Endothelial cell of umbilical vein (primary cell): ENCODE data around the gene DLEC1. TPM values are rescaled to one million over a fixed set of nuclear protein-coding genes. Genes with fewer than 3 reads are reported as not detected.

ENCODE experiments used
- BruUV-seq: library from RNA; stranded (reverse); fragments of 400-500 nt; replicated peaks from 2 replicates; lab custom pipeline; 2021; lab: Mats Ljungman, UMichigan
- CTCF ChIA-PET: fragments of 300-600, 350-600 bp; sonication (Branson Sonifier 250); formaldehyde crosslinking; loops from one replicate; lab custom pipeline; 2021; ENCODE audit warnings: antibody characterized with exemption, inconsistent platforms; lab: Charles Lee
- POLR2A ChIA-PET: fragments of 300-600, 350-600 bp; sonication (Branson Sonifier 250); formaldehyde crosslinking; loops from one replicate; lab custom pipeline; 2021; ENCODE audit warnings: antibody characterized with exemption, inconsistent platforms; lab: Charles Lee
- DNase-seq: peaks from one replicate; pipeline ENCODE4 v3.0.0-alpha.2; 2011; ENCODE audit warnings: low read depth, low spot score
- FAIRE-seq: peaks from 2 replicates; lab custom pipeline; 2011; peaks lifted over from hg19 to GRCh38; lab: Jason Lieb, UNC
- H2AFZ ChIP-seq: 2 replicates; pipeline ENCODE4 v1.6.0; 2012; ENCODE audit warnings: low read depth, low read length, control low read depth, inconsistent platforms
- H3K27ac ChIP-seq: 2 replicates; pipeline ENCODE4 v1.5.1; 2011; ENCODE audit warnings: low read depth, mild to moderate bottlenecking, control low read depth, low read length, moderate library complexity; ENCODE audit not compliant: insufficient read depth
- H3K27me3 ChIP-seq, 2 experiments: 2 replicates each; pipeline versions ENCODE4 v1.6.0 to v1.6.1; 2011; ENCODE audit warnings: low read length in 2 of 2, mixed read lengths in 1 of 2; ENCODE audit not compliant: control insufficient read depth in 2 of 2, insufficient read depth in 2 of 2
- H3K36me3 ChIP-seq, 2 experiments: 2 replicates in 1 of 2; 3 replicates in 1 of 2; pipeline ENCODE4 v1.5.1; 2011; ENCODE audit warnings: low read length in 2 of 2, mild to moderate bottlenecking in 1 of 2, moderate library complexity in 1 of 2; ENCODE audit not compliant: control insufficient read depth in 2 of 2, insufficient read depth in 2 of 2; ENCODE audit errors: extremely low read depth in 1 of 2
- H3K4me1 ChIP-seq: 3 replicates; pipeline ENCODE4 v1.5.1; 2011; ENCODE audit warnings: mild to moderate bottlenecking, low read length; ENCODE audit not compliant: control insufficient read depth, insufficient read depth; ENCODE audit errors: extremely low read depth
- H3K4me2 ChIP-seq: 2 replicates; pipeline ENCODE4 v1.6.1; 2011; ENCODE audit warnings: low read length, control low read depth, mixed read lengths; ENCODE audit not compliant: insufficient read depth
- H3K4me3 ChIP-seq, 3 experiments: fragments of 200-600 bp in 1 of 3; sonication (generic), shearing (Covaris generic) in 1 of 3; replicated peaks in 1 of 3; 2 replicates each; pipeline ENCODE4 v1.5.1; 2011 to 2016; ENCODE audit warnings: control low read depth in 3 of 3, low read length in 3 of 3, mild to moderate bottlenecking in 2 of 3, inconsistent platforms in 1 of 3, low read depth in 1 of 3, moderate library complexity in 1 of 3; ENCODE audit not compliant: insufficient read depth in 1 of 3
- H3K79me2 ChIP-seq: 2 replicates; pipeline ENCODE4 v1.6.0; 2012; ENCODE audit warnings: low read length, inconsistent platforms; ENCODE audit not compliant: control insufficient read depth, insufficient read depth
- H3K9ac ChIP-seq: replicated peaks from 2 replicates; pipeline ENCODE3; 2011; ENCODE audit warnings: low read length, control low read depth; ENCODE audit not compliant: insufficient read depth; ENCODE audit errors: extremely low read depth
- H3K9me1 ChIP-seq: replicated peaks from 3 replicates; pipeline ENCODE4 v1.6.0; 2011; ENCODE audit warnings: mild to moderate bottlenecking, low read length; ENCODE audit not compliant: control insufficient read depth, insufficient read depth; ENCODE audit errors: extremely low read depth
- H3K9me3 ChIP-seq: replicated peaks from 2 replicates; pipeline ENCODE4 v1.5.1; 2012; ENCODE audit warnings: low read length, inconsistent platforms; ENCODE audit not compliant: control insufficient read depth, insufficient read depth
- H4K20me1 ChIP-seq: replicated peaks from 2 replicates; pipeline ENCODE3; 2011; ENCODE audit warnings: mild to moderate bottlenecking, low read length; ENCODE audit not compliant: control insufficient read depth, insufficient read depth; ENCODE audit errors: extremely low read depth
- CTCF ChIP-seq, 2 donors: IDR thresholded peaks; 1 replicate in 1 of 2; 2 replicates in 1 of 2; pipeline ENCODE4 v1.5.1; 2011; ENCODE audit warnings: low read length in 2 of 2, mild to moderate bottlenecking in 2 of 2, moderate library complexity in 2 of 2, control low read depth in 1 of 2, inconsistent platforms in 1 of 2, low read depth in 1 of 2; ENCODE audit not compliant: insufficient read depth in 1 of 2; ENCODE audit errors: extremely low read depth in 1 of 2
- EZH2 ChIP-seq: IDR thresholded peaks from 2 replicates; pipeline ENCODE4 v1.6.1; 2012; ENCODE audit warnings: borderline replicate concordance, low read depth, mild to moderate bottlenecking, moderate library complexity, low read length, inconsistent platforms; ENCODE audit not compliant: severe bottlenecking
- FOS ChIP-seq: IDR thresholded peaks from 2 replicates; pipeline ENCODE4 v1.6.1; 2011; ENCODE audit warnings: mild to moderate bottlenecking, low read length, moderate library complexity, borderline replicate concordance; ENCODE audit not compliant: insufficient read depth
- GATA2 ChIP-seq: IDR thresholded peaks from 2 replicates; pipeline ENCODE4 v1.7.0; 2011; ENCODE audit warnings: low read depth, mild to moderate bottlenecking, moderate library complexity, mixed read lengths, low read length; ENCODE audit not compliant: insufficient read length, insufficient read depth
- JUN ChIP-seq: IDR thresholded peaks from 2 replicates; pipeline ENCODE4 v1.6.1; 2011; ENCODE audit warnings: borderline replicate concordance, low read depth; ENCODE audit not compliant: insufficient read length, insufficient read depth
- MAX ChIP-seq: IDR thresholded peaks from 2 replicates; pipeline ENCODE4 v1.6.1; 2011; ENCODE audit not compliant: insufficient read depth, insufficient read length
- MYC ChIP-seq: IDR thresholded peaks from one replicate; pipeline ENCODE4 v1.6.1; 2011; ENCODE audit warnings: mild to moderate bottlenecking, low read depth, low read length
- POLR2A ChIP-seq: IDR thresholded peaks from 2 replicates; pipeline ENCODE4 v1.6.1; 2012; ENCODE audit warnings: low read depth, mild to moderate bottlenecking, control low read depth, low read length
- POLR2AphosphoS5 ChIP-seq: IDR thresholded peaks from 2 replicates; pipeline ENCODE4 v1.6.1; 2012; ENCODE audit warnings: low read depth, mild to moderate bottlenecking, control low read depth, low read length, moderate library complexity; ENCODE audit not compliant: insufficient read depth
- dilution Hi-C: fragments of 300-500 bp; cut with MboI; formaldehyde crosslinking; loops from one replicate; pipeline ENCODE4 v1.15.0; 2019; ENCODE audit warnings: low sequenced_read_pairs; ENCODE audit not compliant: extremely low pct_ligation_motif_present
- intact Hi-C: fragments of 100-400 bp; cut with micrococcal nuclease; formaldehyde crosslinking; loops from one replicate; pipeline ENCODE4 v1.10.0; 2022
- polyA plus RNA-seq, 4 experiments: library from polyadenylated mRNA; depleted of rRNA in 3 of 4; stranded (reverse) in 3 of 4; unstranded in 1 of 4; fragments of >200 nt; gene quantifications; 2 replicates each; pipeline versions ENCODE4 v1.2.1 to v1.2.3, GENCODE V29; 2011 to 2012; ENCODE audit warnings: missing spikeins in 1 of 4
- total RNA-seq: library from RNA; stranded (reverse); gene quantifications from 2 replicates; pipeline ENCODE4 v1.2.3, GENCODE V29; 2021

The DLEC1 gene
- total and polyA plus RNA-seq, 2 donors (not counting 3 experiments of a cell fraction or from before 2014, with no cell fraction given): not detected

- Histone ChIP-seq H3K36me3 (no peaks in the 10 kb centered on the region), H3K79me2 (no peaks in the 10 kb centered on the region), H3K9ac (no peak overlapping the region), H3K4me1 (no peaks in the 10 kb centered on the region), H3K9me3 (no peaks in the 10 kb centered on the region), H3K27me3 (peaks cover 3 to 10% of the 10 kb centered on the region in 2 experiments), H3K4me2 (no peak overlapping the region), H3K4me3 (no peak overlapping the region), H2AFZ (no peak overlapping the region), H3K9me1 (no peaks in the 10 kb centered on the region), H4K20me1 (no peaks in the 10 kb centered on the region), H3K27ac (no peak overlapping the region)
- FAIRE-seq (no peak), DNase-seq (no peak)
- CTCF ChIA-PET: no interaction called here
- POLR2A ChIA-PET: no interaction called here
- intact Hi-C loops (no loop called here), dilution Hi-C loops (no loop called here)
- no peak for TF ChIP-seq MYC
- no peak for TF ChIP-seq EZH2
- no peak for TF ChIP-seq POLR2A
- no peak for TF ChIP-seq MAX
- no peak for TF ChIP-seq JUN
- TF ChIP-seq GATA2: no peak
- TF ChIP-seq CTCF (IDR thresholded peaks at IDR 0.05; ENCODE audit: extremely low read depth in 1 of 2, insufficient read depth in 1 of 2, low read depth in 1 of 2, low read length in 2 of 2): no peak
- TF ChIP-seq POLR2AphosphoS5: no peak
- no peak for TF ChIP-seq FOS
- BruUV-seq: no TSS peak
These were observed 110.7 kb downstream of the DLEC1 start for GRCh38 chr3:38149708-38150107.
